ENCODE results near the gene COL23A1.
"Not testable (repeated sequence)": the region's sequence is repeated elsewhere in the genome, so short reads cannot be mapped to it uniquely, and the experiment has no call there.

Gene COL23A1

DNA sequence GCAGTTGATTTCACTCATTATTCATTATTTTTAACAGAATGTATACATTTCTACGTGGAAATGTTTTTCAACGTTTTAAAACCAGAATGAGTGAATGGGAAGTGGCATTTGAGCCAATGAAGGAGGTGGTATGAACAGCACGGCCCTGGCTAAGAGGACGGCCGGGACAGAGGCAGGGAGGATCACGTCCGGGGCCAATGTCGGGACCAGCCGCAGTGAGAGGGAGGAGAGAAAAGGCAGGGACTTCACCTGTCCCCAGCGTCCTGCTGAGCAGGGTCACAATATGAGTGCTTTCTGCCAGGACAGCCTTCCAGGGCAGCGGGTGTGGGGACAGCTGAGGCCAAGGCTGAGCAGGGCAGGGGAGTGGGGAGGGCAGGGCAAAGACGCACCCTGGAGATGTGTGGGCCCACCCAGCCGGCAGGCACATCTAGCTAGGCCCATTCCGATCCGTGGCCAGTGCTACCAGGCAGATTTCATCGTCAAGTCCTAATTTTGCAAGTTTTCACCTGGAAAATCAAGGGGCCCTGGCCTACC is 209.6 kb downstream of the COL23A1 start:
- DNase-seq (ENCODE audit: low read depth in 2 of 2): no peak

DNA sequence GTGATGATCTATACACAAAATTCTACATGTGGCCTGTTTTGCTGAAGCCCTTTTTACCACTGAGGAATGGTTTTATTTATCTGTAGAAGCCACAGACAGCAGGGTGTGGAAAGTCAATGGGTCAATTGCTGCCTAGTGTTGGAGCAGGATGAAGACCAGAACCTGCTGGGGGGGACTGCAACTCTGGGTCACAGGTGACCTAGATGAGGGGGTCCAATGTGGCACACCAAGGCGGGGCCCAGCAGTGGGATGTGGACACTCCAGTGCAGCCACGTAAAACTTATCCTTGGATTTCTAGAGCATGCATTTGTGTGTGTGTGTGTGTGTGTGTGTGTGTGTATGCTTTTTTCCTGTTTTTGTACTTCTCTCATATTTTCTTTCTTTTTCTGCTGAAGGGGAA is 210.1 kb downstream of the COL23A1 start:
- DNase-seq (ENCODE audit: low read depth in 2 of 2): no peak

DNA sequence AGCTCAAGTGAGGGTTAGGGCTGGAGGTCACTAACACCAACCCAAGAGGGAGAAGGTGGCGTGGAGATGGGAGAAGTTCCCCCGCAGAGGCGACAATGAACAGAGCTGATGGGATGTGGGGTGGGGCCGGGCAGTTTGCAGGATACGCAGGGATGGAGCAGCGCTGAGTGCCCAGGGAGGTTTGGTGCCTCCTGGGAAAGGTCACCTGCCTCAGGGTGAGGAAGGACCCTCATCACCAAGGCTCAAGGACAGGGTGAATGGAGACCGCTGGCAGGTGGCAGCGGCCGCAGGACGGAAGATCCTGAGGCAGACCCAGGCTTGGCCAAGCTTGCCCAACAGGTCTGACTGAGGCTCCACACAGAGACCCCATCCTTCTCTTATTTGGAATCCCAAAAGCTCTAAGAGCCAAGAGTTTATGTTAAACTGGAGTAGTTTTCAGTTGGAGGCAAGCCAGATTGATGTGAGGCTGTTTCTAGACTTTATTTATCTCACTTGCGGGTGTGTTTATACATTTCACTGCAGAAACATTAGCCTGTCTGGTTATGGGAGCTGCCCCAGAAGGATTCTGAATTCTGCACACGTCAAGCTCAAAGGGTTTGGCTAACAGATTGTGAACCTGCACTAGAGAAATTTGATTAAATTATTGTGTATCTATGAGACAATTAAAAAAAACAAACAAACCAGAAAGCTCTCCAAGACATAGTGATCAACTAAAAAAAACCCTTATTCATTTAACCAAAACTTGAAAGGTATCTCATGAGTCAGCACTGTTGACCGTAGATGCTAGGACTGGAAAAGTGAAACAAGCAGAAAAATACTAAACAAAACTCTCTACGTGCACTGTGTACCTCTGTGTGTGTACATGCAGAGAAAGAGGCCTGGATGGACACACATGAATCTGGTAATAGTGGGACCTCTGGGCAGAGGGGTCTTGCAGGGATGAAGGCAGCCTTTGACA is 211.4 kb downstream of the COL23A1 start:
- DNase-seq (ENCODE audit: low read depth in 2 of 2): no peak

GRCh38 chr5:178377583-178378270 is 212.5 kb downstream of the COL23A1 start:
- no peak for DNase-seq (ENCODE audit: low read depth in 2 of 2)

- DNase-seq (ENCODE audit: low read depth in 2 of 2): no peak
Observed at GRCh38 chr5:178376921-178377582, 213.1 kb downstream of the COL23A1 start.

- no peak for DNase-seq (ENCODE audit: low read depth in 2 of 2)
Observed at GRCh38 chr5:178375348-178375747, 214.8 kb downstream of the COL23A1 start.

DNA sequence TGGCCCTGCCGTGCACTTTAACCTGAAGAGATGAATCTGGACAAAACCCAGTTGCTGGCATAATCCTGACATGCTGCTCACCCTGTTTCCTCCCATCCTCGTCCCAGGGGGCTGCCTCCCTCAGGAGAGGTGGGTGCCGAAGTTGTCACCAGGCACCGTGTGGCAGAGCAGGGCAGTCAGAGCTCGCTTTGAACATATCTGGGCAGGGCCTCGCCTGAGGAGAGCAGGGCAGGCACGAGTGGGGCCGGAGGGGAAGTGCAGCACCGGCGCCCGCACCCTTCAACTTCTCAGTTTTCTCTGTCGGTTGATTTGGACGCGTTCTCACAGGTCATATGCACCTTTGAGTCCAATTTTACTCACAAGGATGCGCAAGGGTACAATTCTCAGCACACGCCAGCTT is 216.5 kb downstream of the COL23A1 start:
- DNase-seq (ENCODE audit: low read depth in 2 of 2): no peak

DNA sequence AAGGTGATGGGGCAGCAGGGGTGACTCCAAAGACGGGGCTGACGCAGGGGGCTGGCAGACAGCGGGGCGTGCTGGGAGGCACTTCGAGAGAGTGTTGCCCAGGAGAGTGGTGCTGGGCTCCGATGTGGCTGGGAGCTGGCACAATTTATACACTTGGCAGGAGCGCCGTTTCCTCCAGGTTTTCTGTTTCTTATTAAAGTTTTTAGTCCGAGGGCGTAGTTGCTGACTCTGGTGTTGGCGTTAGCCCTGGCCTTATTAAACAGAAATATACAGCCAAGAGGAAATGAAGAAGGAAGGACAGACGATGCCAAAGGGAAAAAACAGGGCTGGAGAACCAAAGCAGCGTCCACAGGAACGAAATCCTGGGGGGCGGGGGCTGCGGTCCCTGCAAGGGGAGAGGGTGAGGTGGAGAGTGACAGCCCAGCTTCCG is 218.0 kb downstream of the COL23A1 start:
- DNase-seq (ENCODE audit: low read depth in 2 of 2): no peak

- DNase-seq (ENCODE audit: low read depth in 2 of 2): no peak
Observed at GRCh38 chr5:178371362-178372111, 218.7 kb downstream of the COL23A1 start.

DNA sequence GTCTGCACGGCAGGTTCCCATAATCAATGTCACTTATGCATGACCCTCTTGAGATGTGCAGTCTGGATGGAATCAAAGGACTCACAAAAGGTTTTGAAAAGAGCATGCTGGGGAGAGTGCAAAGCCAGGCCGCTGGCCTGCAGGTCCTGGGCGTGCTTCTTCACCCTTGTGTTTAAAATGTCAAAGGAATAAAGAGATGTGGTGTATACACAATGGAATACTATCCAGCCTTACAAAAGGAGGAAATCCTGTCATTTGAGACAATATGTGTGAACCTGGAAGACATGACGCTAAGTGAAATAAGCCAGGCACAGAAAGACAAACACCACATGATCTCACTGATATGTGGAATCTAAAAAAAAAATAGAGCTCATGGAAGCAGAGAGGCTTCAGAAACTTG is 220.1 kb downstream of the COL23A1 start:
- no peak for DNase-seq (ENCODE audit: low read depth in 2 of 2)

DNA sequence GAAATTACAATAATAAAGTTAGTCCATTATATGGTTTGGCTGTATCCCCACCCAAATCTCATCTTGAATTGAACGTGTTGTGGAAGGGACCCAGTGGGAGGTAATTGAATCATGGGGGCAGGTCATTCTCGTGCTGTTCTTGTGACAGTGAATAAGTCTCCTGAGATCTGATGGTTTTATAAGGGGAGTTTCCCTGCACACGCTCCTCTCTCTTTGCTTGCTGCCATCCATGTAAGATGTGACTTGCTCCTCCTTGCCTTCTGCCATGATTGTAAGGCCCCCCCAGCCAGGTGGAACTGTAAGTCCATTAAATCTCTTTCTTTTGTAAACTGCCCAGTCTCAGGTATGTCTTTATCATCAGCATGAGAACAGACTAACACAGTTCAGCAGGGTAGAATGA is 220.7 kb downstream of the COL23A1 start:
- DNase-seq (ENCODE audit: low read depth in 2 of 2): not testable (repeated sequence)

GRCh38 chr5:178368716-178369300 is 221.4 kb downstream of the COL23A1 start:
- DNase-seq (ENCODE audit: low read depth in 2 of 2): no peak

GRCh38 chr5:178368274-178368673 is 221.9 kb downstream of the COL23A1 start:
- no peak for DNase-seq (ENCODE audit: low read depth in 2 of 2)

- DNase-seq (ENCODE audit: low read depth in 2 of 2): no peak
Observed at GRCh38 chr5:178367736-178368120, 222.5 kb downstream of the COL23A1 start.

DNA sequence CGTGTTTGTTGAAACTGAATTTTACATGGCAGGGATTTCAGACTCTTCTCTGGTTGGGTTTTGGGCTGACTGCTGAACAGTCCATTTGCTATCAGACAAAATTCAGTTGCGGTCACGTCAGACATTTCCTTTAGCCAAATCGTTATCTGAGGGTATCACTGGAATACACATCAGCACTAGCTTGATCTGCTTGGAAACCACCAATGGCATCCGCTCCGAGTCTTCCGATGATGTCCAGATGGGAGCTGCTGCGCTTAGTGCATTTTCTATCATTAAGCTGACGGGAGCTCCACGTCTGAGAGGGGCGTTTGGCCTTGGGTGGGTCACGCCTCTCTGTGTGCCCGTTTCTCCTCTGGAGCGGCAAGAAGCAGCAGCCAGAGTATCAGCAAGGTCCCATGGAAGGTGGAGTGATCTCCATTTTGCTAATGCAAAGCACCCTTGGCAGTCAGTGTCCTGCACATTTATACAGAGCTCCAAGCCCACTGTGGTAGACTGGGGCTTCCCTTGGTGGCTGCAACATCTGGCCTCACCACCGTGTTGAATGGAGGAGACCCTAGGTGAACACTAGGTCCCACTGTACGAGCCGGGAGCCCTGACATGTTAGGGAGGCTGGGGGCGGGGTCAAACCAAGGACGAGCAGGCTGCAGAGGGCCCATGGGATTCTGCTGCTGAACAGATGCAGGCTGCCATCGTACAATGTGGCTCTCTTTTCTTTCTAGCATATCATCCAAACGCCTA is 223.0 kb downstream of the COL23A1 start:
- DNase-seq (ENCODE audit: low read depth in 2 of 2): no peak

DNA sequence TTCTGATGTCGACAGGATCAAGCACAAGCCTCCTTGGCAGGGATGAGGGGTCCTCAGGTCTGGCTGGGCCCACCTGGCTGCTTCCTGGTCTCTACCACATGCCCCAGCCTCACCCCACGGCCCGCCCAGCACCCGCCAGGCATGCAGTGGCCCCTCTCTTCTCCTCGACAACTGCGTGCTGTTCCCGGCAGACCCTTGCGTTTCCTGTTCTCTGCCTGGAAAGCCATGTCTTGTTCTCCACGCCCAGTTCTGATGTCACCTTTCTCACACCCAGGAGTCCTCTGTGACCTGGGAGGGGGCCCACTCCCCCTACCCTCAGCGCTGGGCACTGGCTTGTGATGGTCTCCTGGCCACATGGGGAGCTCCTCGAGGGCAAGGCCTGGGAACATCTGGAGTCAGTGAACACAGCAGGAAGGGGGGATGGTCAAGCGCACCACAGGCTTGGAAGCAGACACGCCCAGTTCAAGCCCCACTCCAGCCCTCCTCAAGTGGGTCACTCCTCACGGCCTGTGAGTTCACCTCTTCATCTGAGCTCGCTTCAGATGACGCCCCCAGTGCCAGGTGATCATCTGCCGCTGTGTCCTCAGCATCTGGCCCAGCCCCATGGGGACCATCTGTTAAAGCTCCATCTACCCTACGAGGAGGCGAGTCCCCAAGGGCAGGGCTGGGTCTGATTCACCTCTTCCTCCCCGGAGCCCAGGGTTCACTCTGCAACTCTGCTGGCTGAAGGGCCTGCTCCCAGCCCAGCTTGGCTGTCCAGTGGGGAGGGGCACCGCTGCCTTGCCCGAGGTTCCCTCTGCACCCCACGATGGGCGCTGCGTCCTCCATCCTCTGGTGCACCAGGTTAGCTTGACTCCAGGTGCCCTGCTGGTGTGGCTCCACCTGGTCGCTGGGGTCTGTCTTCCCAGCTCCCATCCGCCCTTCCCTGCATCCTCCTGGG is 224.4 kb downstream of the COL23A1 start:
- DNase-seq (ENCODE audit: low read depth in 2 of 2): no peak

GRCh38 chr5:178364326-178364675 is 225.9 kb downstream of the COL23A1 start:
- DNase-seq (ENCODE audit: low read depth in 2 of 2): no peak

GRCh38 chr5:178363501-178364325 is 226.5 kb downstream of the COL23A1 start:
- no peak for DNase-seq (ENCODE audit: low read depth in 2 of 2)
